H1 (cell line): ENCODE data around the gene TCN2.

Source experiments
- CBX8 ChIP-seq: fragments of 300-800, 300-1000 bp; sonication (generic); IDR thresholded peaks from 2 replicates; pipeline ENCODE4 v1.7.1; 2016; ENCODE audit warnings: low read depth, low read length, borderline replicate concordance
- EP300 ChIP-seq, 2 experiments: IDR thresholded peaks; 1 replicate in 1 of 2; 2 replicates in 1 of 2; pipeline ENCODE4 v1.6.1; 2011 to 2012; ENCODE audit warnings: low read depth in 2 of 2, low read length in 2 of 2, mild to moderate bottlenecking in 2 of 2, borderline replicate concordance in 1 of 2, inconsistent platforms in 1 of 2, moderate library complexity in 1 of 2
- HDAC6 ChIP-seq: IDR thresholded peaks from one replicate; pipeline ENCODE4 v1.7.1; 2012; ENCODE audit warnings: low read depth, mild to moderate bottlenecking, inconsistent platforms, low read length, moderate library complexity
- JUN ChIP-seq: IDR thresholded peaks from 2 replicates; pipeline ENCODE4 v1.6.1; 2011; ENCODE audit warnings: low read depth, mild to moderate bottlenecking, improper control_type of control experiment, low read length
- JUND ChIP-seq: IDR thresholded peaks from 2 replicates; pipeline ENCODE4 v1.6.1; 2011; ENCODE audit warnings: mild to moderate bottlenecking, improper control_type of control experiment, low read length
- POLR2A ChIP-seq, 2 experiments: IDR thresholded peaks; 1 replicate in 1 of 2; 2 replicates in 1 of 2; pipeline ENCODE4 v1.6.1; 2011; ENCODE audit warnings: low read depth in 2 of 2, low read length in 2 of 2, mild to moderate bottlenecking in 2 of 2; ENCODE audit errors: control extremely low read depth in 1 of 2
- POLR2AphosphoS5 ChIP-seq: IDR thresholded peaks from 2 replicates; pipeline ENCODE4 v1.6.1; 2011; ENCODE audit warnings: low read depth, low read length
- POU5F1 ChIP-seq: IDR thresholded peaks from 2 replicates; pipeline ENCODE4 v1.6.1; 2011; ENCODE audit warnings: low read depth, mild to moderate bottlenecking, low read length, moderate library complexity
- RFX5 ChIP-seq: IDR thresholded peaks from 2 replicates; pipeline ENCODE4 v1.6.1; 2011; ENCODE audit warnings: low read depth, low read length, improper control_type of control experiment, borderline replicate concordance
- SUZ12 ChIP-seq: fragments of 200-600 bp; sonication (generic); IDR thresholded peaks from 2 replicates; pipeline ENCODE4 v1.6.1; 2012; ENCODE audit warnings: mild to moderate bottlenecking, inconsistent platforms, low read length, moderate library complexity, mixed read lengths
- TAF1 ChIP-seq: IDR thresholded peaks from 2 replicates; pipeline ENCODE4 v1.6.1; 2011; ENCODE audit warnings: mild to moderate bottlenecking, low read depth, low read length
- TBP ChIP-seq: IDR thresholded peaks from 2 replicates; pipeline ENCODE4 v1.6.1; 2011; ENCODE audit warnings: low read depth, low read length, improper control_type of control experiment
- USF2 ChIP-seq: IDR thresholded peaks from 2 replicates; pipeline ENCODE4 v1.6.1; 2011; ENCODE audit warnings: low read length, improper control_type of control experiment
- TF ChIP-seq, protein P1 (sequence below), 3 experiments: IDR thresholded peaks; 1 replicate in 2 of 3; 2 replicates in 1 of 3; pipeline versions ENCODE4 v1.5.1 to v1.6.1; 2011; ENCODE audit warnings: low read length in 3 of 3, mild to moderate bottlenecking in 3 of 3, inconsistent platforms in 2 of 3, low read depth in 1 of 3, moderate library complexity in 1 of 3; ENCODE audit not compliant: insufficient read depth in 1 of 3; ENCODE audit errors: control extremely low read depth in 1 of 3

DNA sequence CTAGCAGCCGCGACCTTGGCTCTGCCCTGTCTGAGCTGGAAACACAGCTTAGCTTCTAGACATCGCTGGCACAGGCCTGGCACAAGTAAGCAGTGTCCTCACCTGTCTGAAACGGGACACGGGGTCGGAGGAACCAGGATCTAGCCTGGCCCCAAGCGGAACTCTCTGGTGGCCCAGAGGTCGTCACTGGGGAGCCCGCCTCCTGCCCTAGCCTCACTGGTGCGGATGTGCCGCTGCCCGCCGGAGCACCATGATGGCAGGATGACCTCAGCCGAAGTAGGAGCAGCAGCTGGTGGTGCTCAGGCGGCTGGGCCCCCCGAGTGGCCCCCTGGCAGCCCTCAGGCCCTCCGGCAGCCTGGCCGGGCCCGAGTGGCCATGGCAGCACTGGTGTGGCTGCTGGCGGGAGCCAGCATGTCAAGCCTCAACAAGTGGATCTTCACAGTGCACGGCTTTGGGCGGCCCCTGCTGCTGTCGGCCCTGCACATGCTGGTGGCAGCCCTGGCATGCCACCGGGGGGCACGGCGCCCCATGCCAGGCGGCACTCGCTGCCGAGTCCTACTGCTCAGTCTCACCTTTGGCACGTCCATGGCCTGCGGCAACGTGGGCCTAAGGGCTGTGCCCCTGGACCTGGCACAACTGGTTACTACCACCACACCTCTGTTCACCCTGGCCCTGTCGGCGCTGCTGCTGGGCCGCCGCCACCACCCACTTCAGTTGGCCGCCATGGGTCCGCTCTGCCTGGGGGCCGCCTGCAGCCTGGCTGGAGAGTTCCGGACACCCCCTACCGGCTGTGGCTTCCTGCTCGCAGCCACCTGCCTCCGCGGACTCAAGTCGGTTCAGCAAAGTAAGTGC, 29.5 kb downstream of the TCN2 start:
- TF ChIP-seq EP300 (IDR thresholded peaks at IDR 0.05; ENCODE audit: borderline replicate concordance in 1 of 2, low read depth in 2 of 2, low read length in 2 of 2), result no peak
- TF ChIP-seq, protein P1, sequence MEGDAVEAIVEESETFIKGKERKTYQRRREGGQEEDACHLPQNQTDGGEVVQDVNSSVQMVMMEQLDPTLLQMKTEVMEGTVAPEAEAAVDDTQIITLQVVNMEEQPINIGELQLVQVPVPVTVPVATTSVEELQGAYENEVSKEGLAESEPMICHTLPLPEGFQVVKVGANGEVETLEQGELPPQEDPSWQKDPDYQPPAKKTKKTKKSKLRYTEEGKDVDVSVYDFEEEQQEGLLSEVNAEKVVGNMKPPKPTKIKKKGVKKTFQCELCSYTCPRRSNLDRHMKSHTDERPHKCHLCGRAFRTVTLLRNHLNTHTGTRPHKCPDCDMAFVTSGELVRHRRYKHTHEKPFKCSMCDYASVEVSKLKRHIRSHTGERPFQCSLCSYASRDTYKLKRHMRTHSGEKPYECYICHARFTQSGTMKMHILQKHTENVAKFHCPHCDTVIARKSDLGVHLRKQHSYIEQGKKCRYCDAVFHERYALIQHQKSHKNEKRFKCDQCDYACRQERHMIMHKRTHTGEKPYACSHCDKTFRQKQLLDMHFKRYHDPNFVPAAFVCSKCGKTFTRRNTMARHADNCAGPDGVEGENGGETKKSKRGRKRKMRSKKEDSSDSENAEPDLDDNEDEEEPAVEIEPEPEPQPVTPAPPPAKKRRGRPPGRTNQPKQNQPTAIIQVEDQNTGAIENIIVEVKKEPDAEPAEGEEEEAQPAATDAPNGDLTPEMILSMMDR (IDR thresholded peaks at IDR 0.05; ENCODE audit: control extremely low read depth in 1 of 3, insufficient read depth in 1 of 3, low read depth in 1 of 3, low read length in 3 of 3), result no peak
- no peak for TF ChIP-seq POLR2AphosphoS5
- TF ChIP-seq TAF1, result no peak
- TF ChIP-seq SUZ12, result no peak
- TF ChIP-seq JUN, result no peak
- TF ChIP-seq USF2, result no peak
- TF ChIP-seq TBP, result no peak
- TF ChIP-seq JUND, result no peak
- TF ChIP-seq CBX8, result no peak
- TF ChIP-seq POU5F1, result no peak
- TF ChIP-seq HDAC6, result no peak
- no peak for TF ChIP-seq RFX5
- no peak for TF ChIP-seq POLR2A (IDR thresholded peaks at IDR 0.05; ENCODE audit: control extremely low read depth in 1 of 2, low read depth in 2 of 2, low read length in 2 of 2)
